Rectal smooth muscle tissue (tissue), 1 donor: ENCODE results near the gene TBCD.

Experiments used
- H3K27ac ChIP-seq: one replicate; pipeline ENCODE4 v1.7.0; 2013; ENCODE audit warnings: low read depth, low read length, inconsistent platforms
- H3K27me3 ChIP-seq: one replicate; pipeline ENCODE4 v1.7.0; 2013; ENCODE audit warnings: low read length; ENCODE audit not compliant: control insufficient read depth, insufficient read depth
- H3K36me3 ChIP-seq: one replicate; pipeline ENCODE4 v1.7.0; 2013; ENCODE audit warnings: low read length; ENCODE audit not compliant: control insufficient read depth, insufficient read depth
- H3K4me1 ChIP-seq: one replicate; pipeline ENCODE4 v1.7.0; 2013; ENCODE audit warnings: low read length; ENCODE audit not compliant: control insufficient read depth, insufficient read depth
- H3K4me3 ChIP-seq: one replicate; pipeline ENCODE4 v1.7.0; 2013; ENCODE audit warnings: low read length
- H3K9ac ChIP-seq: one replicate; pipeline ENCODE4 v1.7.0; 2013; ENCODE audit warnings: low read length

The TBCD gene

DNA sequence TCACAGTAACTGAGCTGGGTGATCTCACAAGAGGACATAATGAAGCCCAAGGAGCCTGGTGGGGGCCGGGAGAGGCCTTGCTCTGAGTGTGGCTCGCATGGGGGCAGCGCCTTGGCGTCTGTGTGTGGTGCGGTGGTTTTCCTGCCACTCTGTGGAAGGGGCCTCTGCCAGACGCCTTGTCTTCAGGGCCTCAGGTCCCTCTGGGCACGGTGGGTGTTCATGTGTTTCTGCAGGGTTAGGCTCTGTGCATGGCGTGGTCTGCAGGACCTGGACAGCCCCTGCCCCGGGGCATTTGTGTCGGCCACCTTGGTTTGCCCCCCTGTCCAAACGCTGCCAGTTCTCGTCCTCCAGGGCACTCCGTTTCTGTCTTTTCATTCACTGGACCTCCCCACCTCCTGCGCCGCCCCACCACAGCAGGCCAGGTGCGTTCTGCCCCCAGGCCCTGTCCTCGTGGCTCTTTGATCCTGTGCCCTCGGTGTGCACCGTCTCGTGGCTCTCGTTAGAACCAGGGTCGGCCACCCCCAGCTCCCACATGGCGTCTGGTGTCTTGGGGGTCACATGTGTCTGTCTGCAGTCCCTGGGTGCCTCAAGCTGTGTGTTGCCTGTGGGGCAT, 131.7 kb downstream of the TBCD start:
- no peak overlapping the region for H3K27ac ChIP-seq
- no peak overlapping the region for H3K4me3 ChIP-seq
- H3K36me3 ChIP-seq: peaks cover 5% of the 10 kb centered on the region
- no peaks in the 10 kb centered on the region for H3K27me3 ChIP-seq
- no peak overlapping the region for H3K9ac ChIP-seq
- no peaks in the 10 kb centered on the region for H3K4me1 ChIP-seq

DNA sequence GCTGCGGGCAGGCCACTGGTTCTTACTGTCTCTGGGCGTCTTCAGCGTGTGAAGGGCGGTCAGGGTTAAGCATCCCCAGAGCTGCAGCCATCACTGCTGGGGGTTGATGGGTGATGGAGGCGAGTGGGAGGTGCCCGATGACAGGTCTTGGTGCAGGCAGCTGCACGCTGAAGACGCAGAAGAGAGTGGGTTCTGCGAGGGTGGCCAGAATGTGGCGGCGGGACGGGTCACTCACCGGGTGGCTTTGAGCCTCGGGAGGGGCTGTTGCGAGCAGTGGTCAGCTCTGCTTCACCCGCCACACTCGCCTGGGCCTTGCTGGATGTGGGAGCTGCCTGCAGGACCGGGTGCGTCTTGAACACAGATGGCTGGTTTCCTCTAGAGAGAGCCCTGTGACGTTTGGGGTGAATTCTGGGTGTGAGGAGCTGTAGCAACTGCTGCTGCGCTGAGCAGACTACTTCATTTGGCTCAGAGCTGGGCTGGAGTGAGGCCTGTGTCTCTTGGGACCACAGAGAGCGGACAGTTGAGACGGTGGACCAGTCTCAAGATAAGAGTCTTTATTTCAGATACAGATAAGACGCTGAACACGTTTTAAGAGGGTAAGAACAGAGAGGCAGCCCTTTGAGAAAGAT, 132.6 kb downstream of the TBCD start:
- H3K27ac ChIP-seq: no peak overlapping the region
- H3K27me3 ChIP-seq: no peaks in the 10 kb centered on the region
- H3K36me3 ChIP-seq: peaks cover 5% of the 10 kb centered on the region
- no peaks in the 10 kb centered on the region for H3K4me1 ChIP-seq
- no peak overlapping the region for H3K9ac ChIP-seq
- no peak overlapping the region for H3K4me3 ChIP-seq

DNA sequence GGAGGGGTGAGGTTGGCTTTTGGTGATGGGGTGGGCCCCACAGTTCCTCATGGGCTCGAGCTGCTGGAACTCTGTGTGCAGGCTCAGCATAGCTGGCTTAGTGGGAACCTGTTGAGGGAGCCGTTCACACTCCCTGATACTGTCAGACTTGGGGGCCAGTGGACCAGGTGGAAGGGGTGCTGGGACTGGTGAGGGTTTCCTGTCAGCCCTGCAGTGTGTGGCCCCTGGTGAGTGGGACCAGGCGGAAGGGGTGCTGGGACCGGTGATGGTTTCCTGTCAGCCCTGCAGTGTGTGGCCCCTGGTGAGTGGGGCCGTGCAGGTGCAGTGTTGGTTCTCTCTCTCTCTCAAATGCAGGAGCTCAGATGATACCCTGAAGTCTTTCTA, 133.1 kb downstream of the TBCD start:
- no peaks in the 10 kb centered on the region for H3K27me3 ChIP-seq
- H3K36me3 ChIP-seq: peaks cover 5% of the 10 kb centered on the region
- H3K9ac ChIP-seq: no peak overlapping the region
- H3K4me1 ChIP-seq: no peaks in the 10 kb centered on the region
- no peak overlapping the region for H3K4me3 ChIP-seq
- no peak overlapping the region for H3K27ac ChIP-seq

DNA sequence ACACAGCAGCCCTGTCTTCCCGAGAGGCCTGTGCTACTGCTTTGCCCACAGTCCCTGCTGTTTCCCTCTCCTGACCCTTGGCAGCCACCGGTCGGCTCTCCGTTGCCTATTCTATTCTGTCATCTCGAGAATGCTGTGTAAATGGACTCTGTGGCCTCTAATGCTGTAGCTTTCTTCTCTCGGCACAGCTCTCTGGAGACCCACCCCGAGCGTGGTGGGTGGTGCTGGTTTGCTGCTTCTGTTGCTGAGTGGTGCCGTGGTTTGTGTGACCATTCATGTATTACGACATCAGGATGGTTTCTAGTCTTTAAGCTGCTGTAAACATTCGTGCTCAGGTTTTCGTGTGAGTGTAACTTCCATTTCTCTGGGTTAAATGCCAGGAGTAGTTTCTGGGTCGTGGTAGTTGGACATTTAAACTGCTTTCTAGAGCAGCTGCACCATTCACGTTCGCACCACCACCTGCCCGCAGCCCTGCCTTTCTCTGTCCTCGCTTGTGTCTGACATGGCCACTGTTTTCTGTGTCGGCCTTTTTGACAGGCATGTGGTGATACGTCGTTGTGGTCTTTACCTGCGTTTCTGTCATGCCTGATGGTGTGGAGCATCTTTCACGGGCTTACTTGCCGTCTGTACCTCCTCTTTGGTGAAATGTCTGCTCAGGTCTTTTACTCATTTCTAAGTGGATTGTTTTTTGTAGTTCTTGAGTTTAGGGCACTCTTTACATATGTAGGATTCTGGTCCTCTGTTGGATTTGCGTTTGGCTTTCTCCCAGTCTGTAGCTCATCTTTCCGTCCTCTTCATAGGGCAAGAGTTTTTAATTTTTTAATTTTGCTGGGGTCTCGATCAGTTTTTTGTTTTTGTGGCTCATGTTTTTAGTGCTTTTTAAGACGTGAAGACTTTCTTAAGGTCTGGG, 135.6 kb downstream of the TBCD start:
- H3K4me1 ChIP-seq: no peaks in the 10 kb centered on the region
- no peaks in the 10 kb centered on the region for H3K27me3 ChIP-seq
- no peak overlapping the region for H3K4me3 ChIP-seq
- H3K36me3 ChIP-seq: peaks cover 5% of the 10 kb centered on the region
- no peak overlapping the region for H3K27ac ChIP-seq
- H3K9ac ChIP-seq: no peak overlapping the region

DNA sequence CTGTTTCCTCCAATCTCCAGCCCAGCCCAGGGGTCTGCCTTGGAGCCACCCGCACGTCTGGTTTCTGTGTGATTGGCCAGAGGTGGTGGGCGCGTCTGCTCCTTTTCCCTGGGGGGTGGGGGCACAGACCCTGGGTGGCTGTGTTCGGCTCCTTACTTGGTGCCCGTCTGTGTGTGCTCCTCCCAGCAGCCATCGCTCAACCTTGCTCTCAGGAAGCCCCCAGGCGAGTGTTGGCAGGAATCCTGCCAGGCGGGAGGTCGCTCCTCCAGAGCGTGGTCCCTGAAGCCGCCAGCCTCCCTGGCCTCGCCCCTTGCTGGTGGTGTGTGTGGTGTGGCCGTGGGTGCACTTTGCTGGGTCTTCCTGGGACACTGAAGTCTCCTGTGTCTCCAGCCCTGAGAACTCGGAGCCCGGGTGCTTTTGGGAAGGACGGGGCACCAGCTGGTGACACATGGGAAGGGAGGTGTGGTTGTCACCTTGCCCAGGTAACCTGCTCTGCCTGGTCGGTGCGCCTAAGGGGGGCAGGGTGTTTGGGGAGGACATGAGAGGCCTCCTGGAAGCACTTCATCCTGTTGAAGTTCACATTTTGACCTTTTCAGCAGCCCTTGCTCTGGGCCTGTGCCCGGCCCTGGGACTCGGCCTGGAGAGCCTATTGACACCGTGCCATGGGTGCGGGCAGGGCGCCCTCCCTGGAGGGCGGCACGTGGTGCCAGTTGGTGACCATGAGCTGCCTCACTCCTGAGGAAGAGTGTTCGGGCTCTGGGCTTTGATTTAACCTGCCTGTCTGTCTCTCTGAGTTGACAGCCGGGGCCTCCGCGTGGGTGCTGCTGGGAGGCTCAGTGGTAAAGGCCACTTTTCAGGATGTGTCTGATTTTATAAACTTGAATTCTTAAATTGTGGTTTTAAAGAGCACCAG, 137.0 kb downstream of the TBCD start:
- Histone ChIP-seq H3K27me3 (no peaks in the 10 kb centered on the region), H3K4me1 (no peaks in the 10 kb centered on the region), H3K9ac (no peak overlapping the region), H3K4me3 (no peak overlapping the region), H3K27ac (no peak overlapping the region), H3K36me3 (peaks cover 5% of the 10 kb centered on the region)

- Histone ChIP-seq H3K36me3 (peaks cover 5% of the 10 kb centered on the region), H3K9ac (no peak overlapping the region), H3K27ac (no peak overlapping the region), H3K4me3 (no peak overlapping the region), H3K4me1 (no peaks in the 10 kb centered on the region), H3K27me3 (no peaks in the 10 kb centered on the region)
Observed at GRCh38 chr17:82889496-82890338, 137.9 kb downstream of the TBCD start.

- no peak overlapping the region for H3K27ac ChIP-seq
- H3K36me3 ChIP-seq: peaks cover 5% of the 10 kb centered on the region
- H3K4me3 ChIP-seq: no peak overlapping the region
- H3K4me1 ChIP-seq: no peaks in the 10 kb centered on the region
- H3K27me3 ChIP-seq: no peaks in the 10 kb centered on the region
- no peak overlapping the region for H3K9ac ChIP-seq
Observed at GRCh38 chr17:82890339-82890730, 138.5 kb downstream of the TBCD start.

GRCh38 chr17:82890926-82891678, 139.2 kb downstream of the TBCD start:
- no peak overlapping the region for H3K9ac ChIP-seq
- no peaks in the 10 kb centered on the region for H3K27me3 ChIP-seq
- H3K4me1 ChIP-seq: no peaks in the 10 kb centered on the region
- no peak overlapping the region for H3K27ac ChIP-seq
- peaks cover 5% of the 10 kb centered on the region for H3K36me3 ChIP-seq
- H3K4me3 ChIP-seq: no peak overlapping the region

- Histone ChIP-seq H3K27me3 (no peaks in the 10 kb centered on the region), H3K4me3 (no peak overlapping the region), H3K27ac (no peak overlapping the region), H3K4me1 (no peaks in the 10 kb centered on the region), H3K9ac (no peak overlapping the region), H3K36me3 (peaks cover 5% of the 10 kb centered on the region)
Observed at GRCh38 chr17:82891911-82892310, 140.0 kb downstream of the TBCD start.

DNA sequence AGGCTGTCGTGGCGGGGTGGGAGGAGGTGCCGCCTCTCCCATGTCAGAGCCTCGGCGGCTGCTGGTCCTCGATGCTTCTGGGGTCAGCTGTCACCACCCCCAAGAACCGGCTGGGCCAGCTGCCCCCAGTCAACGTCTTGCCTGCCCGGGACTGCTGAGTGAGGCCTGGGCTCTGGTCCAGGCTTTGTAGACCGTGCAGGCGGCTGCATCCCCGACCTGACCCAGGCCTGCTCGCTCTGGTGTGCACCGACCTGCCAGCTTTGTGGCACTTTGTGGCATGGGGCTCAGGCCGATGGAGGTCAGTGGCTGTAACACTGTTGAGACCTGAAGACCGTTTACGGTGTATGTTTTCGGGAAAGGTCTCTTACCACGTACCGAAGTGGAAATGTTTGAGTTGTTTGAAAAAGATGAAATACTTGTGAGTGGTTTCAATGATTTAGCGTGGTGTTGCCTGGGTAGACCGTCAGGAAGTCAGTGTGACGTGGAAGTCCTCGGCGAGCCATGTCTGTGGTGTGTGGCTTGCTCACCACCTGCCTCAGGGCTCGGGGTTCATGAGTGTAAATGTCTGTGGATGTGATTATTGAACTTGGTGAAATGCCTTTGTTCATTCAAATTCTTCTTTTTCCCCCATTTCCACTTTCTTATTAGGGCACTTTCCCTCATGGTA, 141.2 kb downstream of the TBCD start:
- Histone ChIP-seq H3K36me3 (no peaks in the 10 kb centered on the region), H3K4me1 (no peaks in the 10 kb centered on the region), H3K4me3 (no peak overlapping the region), H3K27me3 (no peaks in the 10 kb centered on the region), H3K9ac (no peak overlapping the region), H3K27ac (no peak overlapping the region)
